DOHH2 (cell line): Measurements from ENCODE around the gene PPEF2.

ENCODE experiments used
- H3F3A ChIP-seq: fragments of 200-600 bp; sonication (generic), shearing (Covaris generic); 2 replicates; pipeline ENCODE4 v1.6.0; 2016; ENCODE audit warnings: antibody characterized with exemption, mild to moderate bottlenecking; ENCODE audit not compliant: control insufficient read depth, insufficient read depth
- H3K27ac ChIP-seq: fragments of 200-600 bp; sonication (generic); 2 replicates; pipeline ENCODE4 v1.5.1; 2014; ENCODE audit warnings: low read depth, mild to moderate bottlenecking, low read length, moderate library complexity
- H3K27me3 ChIP-seq: fragments of 200-600 bp; sonication (generic); 2 replicates; pipeline ENCODE4 v1.6.1; 2014; ENCODE audit warnings: mild to moderate bottlenecking, low read length, mixed read lengths; ENCODE audit not compliant: control insufficient read depth
- H3K36me3 ChIP-seq: fragments of 200-600 bp; sonication (generic); 2 replicates; pipeline ENCODE4 v1.6.1; 2014; ENCODE audit warnings: mild to moderate bottlenecking, low read length, moderate library complexity, mixed read lengths; ENCODE audit not compliant: control insufficient read depth
- H3K4me1 ChIP-seq: fragments of 200-600 bp; sonication (generic); 2 replicates; pipeline ENCODE4 v1.6.1; 2014; ENCODE audit warnings: mild to moderate bottlenecking, low read length, mixed read lengths; ENCODE audit not compliant: control insufficient read depth
- H3K4me2 ChIP-seq: fragments of 200-600 bp; sonication (generic); 2 replicates; pipeline ENCODE4 v1.6.0; 2014; ENCODE audit warnings: mild to moderate bottlenecking, low read length, moderate library complexity
- H3K4me3 ChIP-seq: fragments of 200-600 bp; sonication (generic); 2 replicates; pipeline ENCODE4 v1.5.1; 2014; ENCODE audit warnings: mild to moderate bottlenecking, low read length, mixed read lengths
- H3K79me2 ChIP-seq: fragments of 200-600 bp; sonication (generic); 2 replicates; pipeline ENCODE4 v1.6.1; 2014; ENCODE audit warnings: mild to moderate bottlenecking, low read length, mixed read lengths; ENCODE audit not compliant: control insufficient read depth
- H3K9me2 ChIP-seq: fragments of 200-600 bp; sonication (generic); replicated peaks from 2 replicates; pipeline ENCODE4 v1.6.1; 2014; ENCODE audit warnings: mild to moderate bottlenecking, low read length, mixed read lengths; ENCODE audit not compliant: control insufficient read depth
- H3K9me3 ChIP-seq: fragments of 200-600 bp; sonication (generic); 2 replicates; pipeline ENCODE4 v1.6.1; 2014; ENCODE audit warnings: antibody characterized with exemption, low read length, mixed read lengths; ENCODE audit not compliant: control insufficient read depth, insufficient read depth
- H4K20me1 ChIP-seq: fragments of 200-600 bp; sonication (generic); 2 replicates; pipeline ENCODE4 v1.6.0; 2014; ENCODE audit warnings: low read depth, mild to moderate bottlenecking, antibody characterized with exemption, low read length, moderate library complexity; ENCODE audit not compliant: control insufficient read depth, insufficient read depth
- EZH2phosphoT487 ChIP-seq: fragments of 200-600 bp; sonication (generic); IDR thresholded peaks from 2 replicates; pipeline ENCODE4 v1.6.1; 2017; ENCODE audit warnings: borderline replicate concordance, mild to moderate bottlenecking, antibody characterized with exemption, low read length, moderate library complexity, mixed read lengths
- TF ChIP-seq, protein P1 (sequence below): fragments of 200-600 bp; sonication (generic); IDR thresholded peaks from one replicate; pipeline ENCODE4 v1.5.1; 2014; ENCODE audit warnings: antibody characterized with exemption, mild to moderate bottlenecking, low read depth, low read length; ENCODE audit not compliant: poor library complexity, severe bottlenecking

PPEF2 gene

DNA sequence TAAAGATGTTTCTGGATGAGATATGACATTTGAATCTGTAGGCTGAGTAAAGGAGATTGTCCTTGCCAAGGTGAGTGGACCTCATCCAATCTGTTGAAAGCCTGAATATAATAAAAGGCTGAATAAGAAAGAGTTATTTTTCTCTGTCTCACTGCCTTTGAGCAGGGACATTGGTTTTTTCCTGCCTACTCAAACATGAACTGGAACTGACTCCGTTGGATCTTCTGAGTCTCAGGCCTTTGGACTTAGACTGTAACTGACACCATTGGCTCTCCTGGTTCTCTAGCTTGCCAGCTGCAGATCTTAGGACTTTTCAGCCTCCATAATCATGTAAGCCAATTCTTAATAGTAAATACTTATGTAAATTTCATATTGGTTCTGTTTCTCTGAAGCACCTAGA is 43.5 kb downstream of the PPEF2 start:
- no peaks in the 10 kb centered on the region; the same call in 1 of the 2 replicates for H3K27me3 ChIP-seq
- no peaks in the 10 kb centered on the region for H3K79me2 ChIP-seq
- no peaks in the 10 kb centered on the region for H3K9me2 ChIP-seq
- TF ChIP-seq EZH2phosphoT487, result no peak
- TF ChIP-seq, protein P1, sequence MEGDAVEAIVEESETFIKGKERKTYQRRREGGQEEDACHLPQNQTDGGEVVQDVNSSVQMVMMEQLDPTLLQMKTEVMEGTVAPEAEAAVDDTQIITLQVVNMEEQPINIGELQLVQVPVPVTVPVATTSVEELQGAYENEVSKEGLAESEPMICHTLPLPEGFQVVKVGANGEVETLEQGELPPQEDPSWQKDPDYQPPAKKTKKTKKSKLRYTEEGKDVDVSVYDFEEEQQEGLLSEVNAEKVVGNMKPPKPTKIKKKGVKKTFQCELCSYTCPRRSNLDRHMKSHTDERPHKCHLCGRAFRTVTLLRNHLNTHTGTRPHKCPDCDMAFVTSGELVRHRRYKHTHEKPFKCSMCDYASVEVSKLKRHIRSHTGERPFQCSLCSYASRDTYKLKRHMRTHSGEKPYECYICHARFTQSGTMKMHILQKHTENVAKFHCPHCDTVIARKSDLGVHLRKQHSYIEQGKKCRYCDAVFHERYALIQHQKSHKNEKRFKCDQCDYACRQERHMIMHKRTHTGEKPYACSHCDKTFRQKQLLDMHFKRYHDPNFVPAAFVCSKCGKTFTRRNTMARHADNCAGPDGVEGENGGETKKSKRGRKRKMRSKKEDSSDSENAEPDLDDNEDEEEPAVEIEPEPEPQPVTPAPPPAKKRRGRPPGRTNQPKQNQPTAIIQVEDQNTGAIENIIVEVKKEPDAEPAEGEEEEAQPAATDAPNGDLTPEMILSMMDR, result no peak
- no peak overlapping the region for H3K27ac ChIP-seq
- peaks cover 6% of the 10 kb centered on the region for H3K4me1 ChIP-seq
- no peaks in the 10 kb centered on the region for H3F3A ChIP-seq
- no peaks in the 10 kb centered on the region for H4K20me1 ChIP-seq
- H3K36me3 ChIP-seq, result no peaks in the 10 kb centered on the region
- no peak overlapping the region for H3K4me2 ChIP-seq
- H3K9me3 ChIP-seq, result no peaks in the 10 kb centered on the region
- no peak overlapping the region for H3K4me3 ChIP-seq

DNA sequence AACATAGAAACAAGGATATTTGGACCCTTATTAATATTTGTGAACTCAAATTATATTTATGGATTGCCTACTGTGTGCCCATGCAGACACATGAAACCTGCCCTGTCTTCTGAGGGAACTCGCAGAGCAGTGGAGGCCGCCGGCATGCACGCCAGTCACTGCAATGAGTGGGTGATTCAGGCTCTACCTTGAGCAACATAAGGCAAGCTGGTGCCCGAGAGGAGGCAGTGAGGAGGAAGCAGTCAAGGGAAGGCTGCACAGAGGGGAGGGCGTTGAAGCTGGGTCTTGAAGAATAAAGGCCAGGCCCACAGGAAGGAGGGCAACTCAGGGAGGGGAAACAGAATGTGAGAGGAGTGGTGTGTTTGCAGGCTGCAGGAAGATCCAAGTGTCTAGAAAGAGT is 52.8 kb downstream of the PPEF2 start:
- TF ChIP-seq, protein P1, result no peak
- no peak for TF ChIP-seq EZH2phosphoT487
- H3F3A ChIP-seq, result no peaks in the 10 kb centered on the region
- H3K4me2 ChIP-seq, result no peak overlapping the region

DNA sequence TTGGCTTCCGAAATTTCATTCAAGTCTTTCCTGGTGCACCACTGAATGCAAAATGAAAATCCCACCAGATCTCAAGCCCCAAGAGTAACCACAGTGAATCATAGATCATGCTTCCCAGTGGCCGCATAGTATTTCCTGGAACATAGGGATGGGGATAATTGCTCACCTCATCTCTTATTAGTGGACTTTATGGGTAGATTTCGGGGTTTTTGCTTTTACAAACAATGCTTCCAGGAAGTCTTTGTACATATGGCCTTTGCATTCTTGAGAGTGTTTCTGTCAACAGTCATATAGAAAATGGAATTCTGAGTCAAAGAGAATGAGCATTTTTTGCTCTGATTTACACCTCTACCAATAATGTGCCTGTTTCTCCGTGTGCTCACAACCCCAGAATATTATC is 53.4 kb downstream of the PPEF2 start:
- Histone ChIP-seq H4K20me1 (no peaks in the 10 kb centered on the region), H3K4me3 (no peak overlapping the region), H3K4me2 (no peak overlapping the region), H3K27me3 (0 out of 2 replicates have a peak, but pooled peaks cover 2% of the 10 kb centered on the region), H3K9me3 (no peaks in the 10 kb centered on the region), H3K79me2 (no peaks in the 10 kb centered on the region), H3K9me2 (no peaks in the 10 kb centered on the region), H3K27ac (no peak overlapping the region), H3F3A (no peaks in the 10 kb centered on the region), H3K36me3 (no peaks in the 10 kb centered on the region), H3K4me1 (0 out of 2 replicates have a peak, but pooled peaks cover 3% of the 10 kb centered on the region)
- TF ChIP-seq, protein P1, result no peak
- no peak for TF ChIP-seq EZH2phosphoT487

More for the DNA sequence above, 52.8 kb downstream of the PPEF2 start:
- Histone ChIP-seq H4K20me1 (no peaks in the 10 kb centered on the region), H3K27ac (no peak overlapping the region), H3K27me3 (0 out of 2 replicates have a peak, but pooled peaks cover 2% of the 10 kb centered on the region), H3K36me3 (no peaks in the 10 kb centered on the region), H3K79me2 (no peaks in the 10 kb centered on the region), H3K9me2 (no peaks in the 10 kb centered on the region), H3K4me1 (peaks cover 4% of the 10 kb centered on the region), H3K9me3 (no peaks in the 10 kb centered on the region), H3K4me3 (no peak overlapping the region)
